HG03045 (cell line): ENCODE data around the gene ZNF304.
A peak's percentile ranks its signal among the peaks of the same experiment; 100 is the strongest.

Experiments
- ATAC-seq: cut with Tn5 transposase; IDR thresholded peaks from one replicate; pipeline ENCODE4 v1.9.1; 2021; ENCODE audit warnings: mild to moderate bottlenecking, moderate library complexity; ENCODE audit not compliant: unreplicated experiment

Gene ZNF304

GRCh38 chr19:57350877-57351805 lies at the start of gene ZNF304:
TSS of gene ZNF304 (plus strand) at chr19:57351271. CDS start at chr19:57351665, 394 bp downstream.
- peak; percentile 91 for ATAC-seq

GRCh38 chr19:57302020-57302465 lies 49.0 kb upstream of the ZNF304 start:
- no peak for ATAC-seq

- no peak for ATAC-seq
These were observed 48.2 kb upstream of the ZNF304 start for GRCh38 chr19:57302727-57303401.

GRCh38 chr19:57305056-57305455 lies 46.0 kb upstream of the ZNF304 start:
- ATAC-seq, result no peak

- no peak for ATAC-seq
These were observed 42.6 kb upstream of the ZNF304 start for GRCh38 chr19:57308514-57308913.

- ATAC-seq, result no peak
These were observed 40.3 kb upstream of the ZNF304 start for GRCh38 chr19:57310792-57311191.

GRCh38 chr19:57314146-57314545 lies 36.9 kb upstream of the ZNF304 start:
- no peak for ATAC-seq

- no peak for ATAC-seq
These were observed 33.6 kb upstream of the ZNF304 start for GRCh38 chr19:57317503-57317902.

GRCh38 chr19:57319869-57320179 lies 31.2 kb upstream of the ZNF304 start:
- no peak for ATAC-seq

- peak; percentile 97 for ATAC-seq
These were observed 30.6 kb upstream of the ZNF304 start, which contains the start of gene ZNF543 for GRCh38 chr19:57320180-57321084. TSS of gene ZNF543 (plus strand) at chr19:57320472. CDS start at chr19:57320854, 382 bp downstream.

GRCh38 chr19:57321116-57321515 lies 30.0 kb upstream of the ZNF304 start:
- ATAC-seq, result no peak

GRCh38 chr19:57321751-57322150 lies 29.3 kb upstream of the ZNF304 start:
- ATAC-seq, result no peak

GRCh38 chr19:57324992-57325391 lies 26.1 kb upstream of the ZNF304 start:
- no peak for ATAC-seq

- ATAC-seq, result no peak
These were observed 23.1 kb upstream of the ZNF304 start for GRCh38 chr19:57327993-57328392.

- ATAC-seq, result no peak
These were observed 16.9 kb upstream of the ZNF304 start for GRCh38 chr19:57334191-57334590.

GRCh38 chr19:57338877-57339276 lies 12.2 kb upstream of the ZNF304 start:
- ATAC-seq, result no peak

- ATAC-seq, result no peak
These were observed 8.5 kb upstream of the ZNF304 start for GRCh38 chr19:57342582-57342981.

GRCh38 chr19:57348136-57348535 lies 2.9 kb upstream of the ZNF304 start:
- ATAC-seq, result no peak

GRCh38 chr19:57351867-57352266 lies 796 bp downstream of the ZNF304 start:
- no peak for ATAC-seq

GRCh38 chr19:57355916-57356315 lies 4.8 kb downstream of the ZNF304 start:
- no peak for ATAC-seq

GRCh38 chr19:57357406-57357805 lies 6.3 kb downstream of the ZNF304 start:
- ATAC-seq, result no peak
